ENCODE data around the gene PPFIA2. TPM values are rescaled to one million over a fixed set of nuclear protein-coding genes. Genes with fewer than 3 reads are reported as not detected.

Gene PPFIA2
- polyA plus RNA-seq, 3 donors, result not detected

DNA sequence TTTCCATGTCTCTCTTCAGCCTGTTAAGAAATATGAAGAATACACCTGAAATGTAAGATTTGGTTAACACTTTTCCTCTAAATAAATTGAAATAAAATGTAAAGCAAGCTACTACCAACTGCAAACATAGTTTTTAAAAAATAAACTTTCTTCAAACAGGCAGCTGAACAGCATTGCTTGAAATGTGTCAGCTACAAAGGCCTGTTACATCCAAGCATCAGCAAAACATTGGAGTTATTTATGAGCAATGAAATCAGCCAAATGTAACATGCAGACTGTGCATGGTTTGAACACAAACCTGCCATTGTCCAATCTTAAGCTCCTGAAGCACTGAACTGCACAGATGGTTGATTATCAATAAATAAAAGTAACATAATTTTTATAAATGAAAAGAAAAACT lies 390.0 kb downstream of the PPFIA2 start:
- Mint-ChIP-seq H3K4me1 (no peaks in the 10 kb centered on the region), H3K27me3 (ENCODE audit: low read depth in 3 of 3) (peaks cover 0 to 2% (median 0%) of the 10 kb centered on the region in 3 donors), H3K36me3 (no peaks in the 10 kb centered on the region), H3K4me3 (no peak overlapping the region), H3K27ac (no peak overlapping the region), H3K9me3 (peaks cover 0 to 3% (median 0%) of the 10 kb centered on the region in 7 donors)
- DNase-seq, result no peak
- Histone ChIP-seq H4K20me1 (ENCODE audit: insufficient read depth, low read length) (no peaks in the 10 kb centered on the region), H3K27ac (ENCODE audit: low read depth in 1 of 2, low read length in 2 of 2) (no peak overlapping the region), H3K4me1 (ENCODE audit: control insufficient read depth in 1 of 2, insufficient read depth in 2 of 2, low read length in 2 of 2) (no peaks in the 10 kb centered on the region), H3K27me3 (ENCODE audit: control insufficient read depth in 2 of 2, insufficient read depth in 2 of 2, low read length in 2 of 2) (no peaks in the 10 kb centered on the region), H3K79me2 (ENCODE audit: insufficient read depth, low read length) (no peaks in the 10 kb centered on the region), H3K36me3 (replicated peaks in 1 of 2; ENCODE audit: control insufficient read depth in 1 of 2, insufficient read depth in 2 of 2, low read length in 2 of 2) (no peaks in the 10 kb centered on the region), H3K9me3 (replicated peaks in 1 of 2; ENCODE audit: control insufficient read depth in 1 of 2, insufficient read depth in 1 of 2, low read length in 2 of 2) (no peaks in the 10 kb centered on the region), H3K4me3 (replicated peaks in 1 of 3; ENCODE audit: low read depth in 2 of 3, low read length in 3 of 3) (no peak overlapping the region), H2AFZ (ENCODE audit: insufficient read depth, low read depth, low read length, poor library complexity, severe bottlenecking) (no peak overlapping the region), H3K9ac (ENCODE audit: insufficient read depth, low read length, poor library complexity, severe bottlenecking) (no peak overlapping the region), H3K4me2 (replicated peaks; ENCODE audit: extremely low read depth, low read length, poor library complexity, severe bottlenecking) (no peak overlapping the region)
- TF ChIP-seq, protein P1, sequence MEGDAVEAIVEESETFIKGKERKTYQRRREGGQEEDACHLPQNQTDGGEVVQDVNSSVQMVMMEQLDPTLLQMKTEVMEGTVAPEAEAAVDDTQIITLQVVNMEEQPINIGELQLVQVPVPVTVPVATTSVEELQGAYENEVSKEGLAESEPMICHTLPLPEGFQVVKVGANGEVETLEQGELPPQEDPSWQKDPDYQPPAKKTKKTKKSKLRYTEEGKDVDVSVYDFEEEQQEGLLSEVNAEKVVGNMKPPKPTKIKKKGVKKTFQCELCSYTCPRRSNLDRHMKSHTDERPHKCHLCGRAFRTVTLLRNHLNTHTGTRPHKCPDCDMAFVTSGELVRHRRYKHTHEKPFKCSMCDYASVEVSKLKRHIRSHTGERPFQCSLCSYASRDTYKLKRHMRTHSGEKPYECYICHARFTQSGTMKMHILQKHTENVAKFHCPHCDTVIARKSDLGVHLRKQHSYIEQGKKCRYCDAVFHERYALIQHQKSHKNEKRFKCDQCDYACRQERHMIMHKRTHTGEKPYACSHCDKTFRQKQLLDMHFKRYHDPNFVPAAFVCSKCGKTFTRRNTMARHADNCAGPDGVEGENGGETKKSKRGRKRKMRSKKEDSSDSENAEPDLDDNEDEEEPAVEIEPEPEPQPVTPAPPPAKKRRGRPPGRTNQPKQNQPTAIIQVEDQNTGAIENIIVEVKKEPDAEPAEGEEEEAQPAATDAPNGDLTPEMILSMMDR (IDR thresholded peaks at IDR 0.05), result no peak
- intact Hi-C loops (cut with micrococcal nuclease), result no loop called here

DNA sequence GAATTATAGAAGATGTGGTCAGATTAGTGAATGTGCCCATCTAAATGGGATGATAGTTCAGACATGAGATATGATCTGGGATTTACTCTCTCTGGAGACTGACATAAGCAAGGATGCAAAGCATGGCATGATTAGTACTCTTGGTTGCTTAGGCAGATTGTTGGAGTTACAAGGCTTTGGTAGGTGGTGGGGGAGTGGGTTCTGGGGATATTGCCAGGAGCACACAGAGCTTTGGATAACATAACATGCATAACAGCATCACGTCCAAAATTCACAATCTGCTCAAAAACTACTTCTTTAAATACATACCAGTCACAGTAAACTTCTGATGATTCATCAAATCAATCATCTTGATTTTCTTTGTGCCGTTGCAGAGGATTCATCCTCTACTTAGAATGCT lies 393.9 kb downstream of the PPFIA2 start:
- no peak for DNase-seq
- TF ChIP-seq, protein P1 (IDR thresholded peaks at IDR 0.05), result no peak
- no peak overlapping the region for H3K27ac ChIP-seq (ENCODE audit: low read depth in 1 of 2, low read length in 2 of 2)
- Mint-ChIP-seq H3K4me1 (no peaks in the 10 kb centered on the region), H3K9me3 (peaks cover 0 to 3% (median 0%) of the 10 kb centered on the region in 7 donors), H3K4me3 (no peak overlapping the region), H3K27ac (no peak overlapping the region), H3K36me3 (no peaks in the 10 kb centered on the region), H3K27me3 (ENCODE audit: low read depth in 3 of 3) (peaks cover 0 to 2% (median 0%) of the 10 kb centered on the region in 3 donors)
- no peak overlapping the region for H3K4me2 ChIP-seq (replicated peaks; ENCODE audit: extremely low read depth, low read length, poor library complexity, severe bottlenecking)
- no CpG with 5 or more reads among the region's 2 CpGs for WGBS (ENCODE audit: insufficient coverage)
- H3K9me3 ChIP-seq (replicated peaks in 1 of 2; ENCODE audit: control insufficient read depth in 1 of 2, insufficient read depth in 1 of 2, low read length in 2 of 2), result no peaks in the 10 kb centered on the region
- no peaks in the 10 kb centered on the region for H3K4me1 ChIP-seq (ENCODE audit: control insufficient read depth in 1 of 2, insufficient read depth in 2 of 2, low read length in 2 of 2)
- H3K27me3 ChIP-seq (ENCODE audit: control insufficient read depth in 2 of 2, insufficient read depth in 2 of 2, low read length in 2 of 2), result no peaks in the 10 kb centered on the region
- no peak overlapping the region for H3K9ac ChIP-seq (ENCODE audit: insufficient read depth, low read length, poor library complexity, severe bottlenecking)
- H3K36me3 ChIP-seq (replicated peaks in 1 of 2; ENCODE audit: control insufficient read depth in 1 of 2, insufficient read depth in 2 of 2, low read length in 2 of 2), result no peaks in the 10 kb centered on the region
- no peak overlapping the region for H3K4me3 ChIP-seq (replicated peaks in 1 of 3; ENCODE audit: low read depth in 2 of 3, low read length in 3 of 3)
- H2AFZ ChIP-seq (ENCODE audit: insufficient read depth, low read depth, low read length, poor library complexity, severe bottlenecking), result no peak overlapping the region
- intact Hi-C loops (cut with micrococcal nuclease), result no loop called here
- no peaks in the 10 kb centered on the region for H3K79me2 ChIP-seq (ENCODE audit: insufficient read depth, low read length)
- H4K20me1 ChIP-seq (ENCODE audit: insufficient read depth, low read length), result no peaks in the 10 kb centered on the region

Data from CD14-positive monocyte (primary cell).